OCI-LY1 (cell line): Measurements from ENCODE around the gene OLIG1.

ENCODE experiments used
- H2AFZ ChIP-seq: fragments of 200-600 bp; sonication (generic), shearing (Covaris generic); 2 replicates; pipeline ENCODE4 v1.6.0; 2014; ENCODE audit warnings: antibody characterized with exemption, mild to moderate bottlenecking, low read length
- H3F3A ChIP-seq: fragments of 200-600 bp; sonication (generic), shearing (Covaris generic); 2 replicates; pipeline ENCODE4 v1.6.0; 2014; ENCODE audit warnings: mild to moderate bottlenecking, antibody characterized with exemption, low read length, moderate library complexity; ENCODE audit not compliant: insufficient read depth
- H3K27ac ChIP-seq: fragments of 200-600 bp; sonication (generic); 2 replicates; pipeline ENCODE4 v1.5.1; 2014; ENCODE audit warnings: low read length, mixed run types, mild to moderate bottlenecking, low read depth; ENCODE audit not compliant: poor library complexity, severe bottlenecking
- H3K27me3 ChIP-seq: fragments of 200-600 bp; sonication (generic); 2 replicates; pipeline ENCODE4 v1.6.0; 2014; ENCODE audit warnings: antibody characterized with exemption, mild to moderate bottlenecking, low read length, moderate library complexity; ENCODE audit not compliant: insufficient read depth
- H3K36me3 ChIP-seq: fragments of 200-600 bp; sonication (generic); 2 replicates; pipeline ENCODE4 v1.6.1; 2014; ENCODE audit warnings: mild to moderate bottlenecking, antibody characterized with exemption, low read length, moderate library complexity, mixed read lengths; ENCODE audit not compliant: insufficient read depth
- H3K4me1 ChIP-seq: fragments of 200-600 bp; sonication (generic); 2 replicates; pipeline ENCODE4 v1.5.1; 2014; ENCODE audit warnings: mild to moderate bottlenecking, low read length, moderate library complexity; ENCODE audit not compliant: insufficient read depth, severe bottlenecking
- H3K4me2 ChIP-seq: fragments of 200-600 bp; sonication (generic), shearing (Covaris generic); 2 replicates; pipeline ENCODE4 v1.6.1; 2014; ENCODE audit warnings: low read length
- H3K4me3 ChIP-seq: fragments of 200-600 bp; sonication (generic); 2 replicates; pipeline ENCODE4 v1.5.1; 2014; ENCODE audit warnings: low read length, low read depth, mild to moderate bottlenecking, mixed read lengths; ENCODE audit not compliant: poor library complexity, severe bottlenecking
- H3K79me2 ChIP-seq: fragments of 200-600 bp; shearing (Covaris generic); 2 replicates; pipeline ENCODE4 v1.6.1; 2016; ENCODE audit warnings: mixed run types, low read length, mixed read lengths; ENCODE audit not compliant: insufficient read depth
- H3K9ac ChIP-seq: fragments of 200-600 bp; sonication (generic), shearing (Covaris generic); 2 replicates; pipeline ENCODE4 v1.6.1; 2014; ENCODE audit warnings: mild to moderate bottlenecking, low read length, mixed read lengths
- H3K9me2 ChIP-seq: fragments of 200-600 bp; sonication (generic), shearing (Covaris generic); 2 replicates; pipeline ENCODE4 v1.6.1; 2014; ENCODE audit warnings: low read depth, mild to moderate bottlenecking, low read length, mixed read lengths
- H3K9me3 ChIP-seq: fragments of 200-600 bp; shearing (Covaris generic); 2 replicates; pipeline ENCODE4 v1.6.1; 2014; ENCODE audit warnings: low read length, mixed read lengths
- H4K20me1 ChIP-seq: fragments of 200-600 bp; sonication (generic), shearing (Covaris generic); 2 replicates; pipeline ENCODE4 v1.6.0; 2016; ENCODE audit warnings: mild to moderate bottlenecking, low read length; ENCODE audit not compliant: insufficient read depth
- EZH2 ChIP-seq: fragments of 200-600 bp; sonication (generic), shearing (Covaris generic); IDR thresholded peaks from 2 replicates; pipeline ENCODE4 v1.8.0; 2017; ENCODE audit warnings: borderline replicate concordance, mixed run types, mild to moderate bottlenecking, antibody characterized with exemption, low read length, moderate library complexity, mixed read lengths
- TF ChIP-seq, protein P1 (sequence below): fragments of 200-600 bp; sonication (generic), shearing (Covaris generic); IDR thresholded peaks from 2 replicates; pipeline ENCODE4 v1.5.1; 2017; ENCODE audit warnings: mild to moderate bottlenecking, antibody characterized with exemption, low read length, moderate library complexity, mixed read lengths

The OLIG1 gene

DNA sequence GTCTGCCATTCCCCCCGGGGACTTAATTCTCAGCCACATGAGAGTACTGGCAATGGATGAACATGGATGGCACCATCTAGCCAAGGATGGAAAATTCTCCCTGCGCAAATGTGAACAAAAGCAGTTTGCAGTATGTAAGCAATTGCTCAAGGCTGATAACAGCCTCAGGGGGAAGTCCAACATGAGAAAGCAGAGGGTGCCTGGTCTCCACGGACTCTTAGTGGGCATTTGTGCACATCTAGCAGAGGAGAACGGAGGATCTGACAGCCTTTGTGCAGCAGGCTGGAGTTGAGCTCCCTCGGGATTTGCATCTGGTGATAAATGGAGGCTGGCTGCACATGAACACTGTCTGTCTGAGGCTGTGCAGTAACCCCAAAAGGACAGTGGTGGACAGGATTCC lies 13.9 kb upstream of the OLIG1 start:
- H3K79me2 ChIP-seq, result no peaks in the 10 kb centered on the region
- H3K9me3 ChIP-seq, result no peaks in the 10 kb centered on the region
- no peaks in the 10 kb centered on the region for H4K20me1 ChIP-seq
- no peak for TF ChIP-seq EZH2
- TF ChIP-seq, protein P1, sequence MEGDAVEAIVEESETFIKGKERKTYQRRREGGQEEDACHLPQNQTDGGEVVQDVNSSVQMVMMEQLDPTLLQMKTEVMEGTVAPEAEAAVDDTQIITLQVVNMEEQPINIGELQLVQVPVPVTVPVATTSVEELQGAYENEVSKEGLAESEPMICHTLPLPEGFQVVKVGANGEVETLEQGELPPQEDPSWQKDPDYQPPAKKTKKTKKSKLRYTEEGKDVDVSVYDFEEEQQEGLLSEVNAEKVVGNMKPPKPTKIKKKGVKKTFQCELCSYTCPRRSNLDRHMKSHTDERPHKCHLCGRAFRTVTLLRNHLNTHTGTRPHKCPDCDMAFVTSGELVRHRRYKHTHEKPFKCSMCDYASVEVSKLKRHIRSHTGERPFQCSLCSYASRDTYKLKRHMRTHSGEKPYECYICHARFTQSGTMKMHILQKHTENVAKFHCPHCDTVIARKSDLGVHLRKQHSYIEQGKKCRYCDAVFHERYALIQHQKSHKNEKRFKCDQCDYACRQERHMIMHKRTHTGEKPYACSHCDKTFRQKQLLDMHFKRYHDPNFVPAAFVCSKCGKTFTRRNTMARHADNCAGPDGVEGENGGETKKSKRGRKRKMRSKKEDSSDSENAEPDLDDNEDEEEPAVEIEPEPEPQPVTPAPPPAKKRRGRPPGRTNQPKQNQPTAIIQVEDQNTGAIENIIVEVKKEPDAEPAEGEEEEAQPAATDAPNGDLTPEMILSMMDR, result no peak
- H3K4me1 ChIP-seq, result no peaks in the 10 kb centered on the region
- no peak overlapping the region for H3K4me3 ChIP-seq
- H3K27me3 ChIP-seq, result no peaks in the 10 kb centered on the region
- no peaks in the 10 kb centered on the region for H3F3A ChIP-seq
- no peak overlapping the region for H2AFZ ChIP-seq
- H3K9ac ChIP-seq, result no peak overlapping the region
- H3K4me2 ChIP-seq, result no peak overlapping the region
- no peak overlapping the region for H3K27ac ChIP-seq
- H3K9me2 ChIP-seq, result no peaks in the 10 kb centered on the region
- H3K36me3 ChIP-seq, result no peaks in the 10 kb centered on the region

DNA sequence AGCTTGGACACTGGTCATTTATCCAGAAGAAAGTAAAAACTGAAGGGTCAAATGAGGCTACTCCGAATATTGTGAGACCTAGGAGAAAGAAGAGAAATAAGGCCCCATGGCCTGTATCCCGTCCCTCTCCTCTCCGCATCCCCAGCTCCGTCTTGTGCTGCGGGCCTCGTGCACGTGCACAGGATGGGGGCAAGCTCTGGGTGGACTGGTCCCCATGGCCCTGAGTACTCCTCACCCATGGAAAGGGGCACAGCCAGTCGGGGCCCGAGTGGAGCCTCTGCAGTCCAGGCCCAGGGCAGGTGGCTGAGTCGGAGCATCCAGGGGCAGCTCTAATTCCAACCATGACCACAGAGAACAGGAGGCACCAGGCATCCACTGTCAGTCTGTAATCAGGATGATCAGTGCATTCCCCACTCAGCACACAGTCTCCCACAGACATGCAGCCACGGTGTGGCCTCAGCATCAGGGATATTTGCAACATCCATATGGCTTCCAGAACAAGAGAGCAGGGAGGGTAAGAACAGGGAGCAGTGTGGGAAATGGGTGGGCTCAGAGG lies 12.5 kb upstream of the OLIG1 start:
- no peak overlapping the region for H3K4me2 ChIP-seq
- H4K20me1 ChIP-seq, result no peaks in the 10 kb centered on the region
- 0 out of 2 replicates have a peak, but pooled peaks cover 8% of the 10 kb centered on the region for H3K27me3 ChIP-seq
- H3F3A ChIP-seq, result no peaks in the 10 kb centered on the region
- no peaks in the 10 kb centered on the region for H3K79me2 ChIP-seq
- no peak overlapping the region for H3K9ac ChIP-seq
- H3K27ac ChIP-seq, result no peak overlapping the region
- no peaks in the 10 kb centered on the region for H3K9me3 ChIP-seq
- no peaks in the 10 kb centered on the region for H3K9me2 ChIP-seq
- no peak overlapping the region for H2AFZ ChIP-seq
- H3K4me3 ChIP-seq, result no peak overlapping the region
- H3K4me1 ChIP-seq, result no peaks in the 10 kb centered on the region
- H3K36me3 ChIP-seq, result no peaks in the 10 kb centered on the region
- no peak for TF ChIP-seq EZH2
- TF ChIP-seq, protein P1, result no peak

DNA sequence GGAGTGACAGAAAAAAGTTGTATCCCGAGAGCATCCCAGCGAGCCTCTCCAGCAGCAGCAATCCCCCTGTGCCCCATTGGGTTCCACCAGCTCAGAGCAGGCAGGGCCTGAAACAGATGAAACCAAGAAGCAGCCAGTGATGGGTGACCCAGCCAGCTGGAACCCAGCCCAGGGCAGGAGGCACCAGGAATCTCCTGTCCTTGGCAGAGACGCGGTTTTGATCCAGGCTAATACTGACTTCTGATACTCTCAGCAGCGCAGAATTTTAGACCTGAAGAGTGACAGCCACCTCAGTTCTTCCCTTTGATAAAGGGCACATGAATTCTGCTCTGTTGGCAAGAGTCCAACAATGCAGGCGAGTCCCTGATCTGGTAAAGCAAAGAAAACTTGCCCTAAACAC lies 11.4 kb upstream of the OLIG1 start:
- H4K20me1 ChIP-seq, result no peaks in the 10 kb centered on the region
- no peaks in the 10 kb centered on the region for H3K4me1 ChIP-seq
- H3K9me2 ChIP-seq, result no peaks in the 10 kb centered on the region
- H3K9me3 ChIP-seq, result no peaks in the 10 kb centered on the region
- no peaks in the 10 kb centered on the region for H3F3A ChIP-seq
- no peak overlapping the region for H3K27ac ChIP-seq
- no peaks in the 10 kb centered on the region for H3K79me2 ChIP-seq
- H2AFZ ChIP-seq, result no peak overlapping the region
- H3K27me3 ChIP-seq, result 0 out of 2 replicates have a peak, but pooled peaks cover 8% of the 10 kb centered on the region
- TF ChIP-seq, protein P1, result no peak
- no peak for TF ChIP-seq EZH2
- no peaks in the 10 kb centered on the region for H3K36me3 ChIP-seq
- H3K9ac ChIP-seq, result no peak overlapping the region
- H3K4me2 ChIP-seq, result no peak overlapping the region
- H3K4me3 ChIP-seq, result no peak overlapping the region
